ENCODE measurements around the gene ITFG2. TPM values are rescaled to one million over a fixed set of nuclear protein-coding genes. Genes with fewer than 3 reads are reported as not detected.
"Not testable (repeated sequence)": the region's sequence is repeated elsewhere in the genome, so short reads cannot be mapped to it uniquely, and the experiment has no call there.

The ITFG2 gene
- polyA plus RNA-seq, 6 donors from 2014 or later = 66.7 to 108 (median 74.7) TPM

DNA sequence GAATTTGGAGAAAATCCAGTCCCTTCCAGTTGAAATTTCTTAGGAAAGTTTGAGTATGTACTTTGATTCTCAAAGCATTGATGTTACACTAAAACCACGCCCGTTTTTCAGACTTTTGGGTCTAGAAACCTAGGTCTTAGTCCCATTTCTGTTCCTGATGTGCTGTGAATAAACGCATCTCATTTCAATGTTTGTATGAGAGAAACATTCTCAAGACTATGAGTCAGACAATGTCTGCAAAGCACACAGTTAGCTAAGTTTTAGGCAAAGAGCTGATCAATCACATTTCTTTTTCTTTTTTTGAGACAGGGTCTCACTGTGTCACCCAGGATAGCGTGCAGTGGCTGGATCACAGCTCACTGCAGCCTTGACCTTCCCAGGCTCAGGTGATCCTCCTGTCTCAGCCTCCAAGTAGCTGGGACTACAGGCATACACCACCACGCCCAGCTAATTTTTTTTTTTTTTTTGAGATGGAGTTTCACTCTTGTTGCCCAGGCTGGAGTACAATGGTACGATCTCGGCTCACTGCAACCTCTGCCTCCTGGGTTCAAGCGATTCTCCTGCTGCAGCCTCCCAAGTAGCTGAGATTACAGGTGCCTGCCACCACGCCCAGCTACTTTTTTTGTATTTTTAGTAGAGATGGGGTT, 56.6 kb downstream of the ITFG2 start:
- H3K9me3 Mint-ChIP-seq; H3K4me3 Mint-ChIP-seq; H3K4me1 Mint-ChIP-seq; H3K36me3 Mint-ChIP-seq; H3K27me3 Mint-ChIP-seq; H3K27ac Mint-ChIP-seq; ATAC-seq (ENCODE audit: low read depth in 2 of 2); DNase-seq: not testable (repeated sequence)

Other genes starting within 250 kb of the ITFG2 start
- 10 to 100 TPM; 29.4 to 40.7 (median 37.4) TPM for gene FKBP4, start 17.7 kb upstream of the ITFG2 start, polyA plus RNA-seq (ENCODE audit: low read depth in 6 of 6)
- gene NRIP2, start 22.4 kb downstream of the ITFG2 start, polyA plus RNA-seq (ENCODE audit: low read depth in 6 of 6) = 1 to 10 TPM in 4 of 6 donors, under 1 TPM in 2; 0.47 to 1.9 (median 1.1) TPM
- not detected for gene TEX52, start 44.4 kb downstream of the ITFG2 start, polyA plus RNA-seq (ENCODE audit: low read depth in 6 of 6)
- gene FOXM1, start 64.5 kb downstream of the ITFG2 start, polyA plus RNA-seq (ENCODE audit: low read depth in 6 of 6) = under 1 TPM in 1 of 6 donors, not detected in 5; 0.08 TPM
- 10 to 100 TPM; 40.0 to 92.1 (median 50.8) TPM for gene RHNO1, start 64.6 kb downstream of the ITFG2 start, polyA plus RNA-seq (ENCODE audit: low read depth in 6 of 6)
- 10 to 100 TPM in 1 of 6 donors, 1 to 10 TPM in 4, under 1 TPM in 1; 0.83 to 11.2 (median 9.0) TPM for gene TULP3, start 78.2 kb downstream of the ITFG2 start, polyA plus RNA-seq (ENCODE audit: low read depth in 6 of 6)
- not detected for gene TEAD4, start 146.7 kb downstream of the ITFG2 start, polyA plus RNA-seq (ENCODE audit: low read depth in 6 of 6)